WTC11 (cell line): Measurements from ENCODE around the gene EGF.
"Not testable (repeated sequence)": the region's sequence is repeated elsewhere in the genome, so short reads cannot be mapped to it uniquely, and the experiment has no call there.

Experiments
- ATF1 ChIP-seq: sonication (generic); formaldehyde crosslinking; IDR thresholded peaks from 2 replicates; pipeline ENCODE4 v1.8.1; 2023; ENCODE audit warnings: mild to moderate bottlenecking, moderate library complexity, missing genetic modification reagents
- JUN ChIP-seq: sonication (generic); formaldehyde crosslinking; IDR thresholded peaks from 2 replicates; pipeline ENCODE4 v1.8.0; 2023; ENCODE audit warnings: mild to moderate bottlenecking, missing genetic modification reagents
- SMAD4 ChIP-seq: sonication (generic); formaldehyde crosslinking; IDR thresholded peaks from 2 replicates; pipeline ENCODE4 v1.8.0; 2022; ENCODE audit warnings: mild to moderate bottlenecking, missing genetic modification reagents
- TP53 ChIP-seq: sonication (generic); formaldehyde crosslinking; IDR thresholded peaks from 2 replicates; pipeline ENCODE4 v1.8.1; 2023; ENCODE audit warnings: mild to moderate bottlenecking, missing genetic modification reagents
- ZNF121 ChIP-seq: sonication (generic); formaldehyde crosslinking; IDR thresholded peaks from 2 replicates; pipeline ENCODE4 v1.8.0; 2023; ENCODE audit warnings: missing genetic modification reagents
- ZNF263 ChIP-seq: sonication (generic); formaldehyde crosslinking; IDR thresholded peaks from 2 replicates; pipeline ENCODE4 v1.8.1; 2022; ENCODE audit warnings: low read depth, mild to moderate bottlenecking, moderate library complexity, missing genetic modification reagents
- TF ChIP-seq, protein P1 (sequence below): fragments of 200-600 bp; IDR thresholded peaks from 2 replicates; pipeline ENCODE4 v1.8.0; 2022; ENCODE audit warnings: antibody characterized with exemption
- TF ChIP-seq, protein P2 (sequence below): sonication (generic); formaldehyde crosslinking; IDR thresholded peaks from 2 replicates; pipeline ENCODE4 v1.8.1; 2023; ENCODE audit warnings: mild to moderate bottlenecking, missing genetic modification reagents, moderate library complexity
- TF ChIP-seq, protein P3 (sequence below): sonication (generic); formaldehyde crosslinking; conservative IDR thresholded peaks from 2 replicates; pipeline ENCODE4 v1.8.1; 2023; ENCODE audit warnings: mild to moderate bottlenecking, low read depth, missing genetic modification reagents, moderate library complexity

DNA sequence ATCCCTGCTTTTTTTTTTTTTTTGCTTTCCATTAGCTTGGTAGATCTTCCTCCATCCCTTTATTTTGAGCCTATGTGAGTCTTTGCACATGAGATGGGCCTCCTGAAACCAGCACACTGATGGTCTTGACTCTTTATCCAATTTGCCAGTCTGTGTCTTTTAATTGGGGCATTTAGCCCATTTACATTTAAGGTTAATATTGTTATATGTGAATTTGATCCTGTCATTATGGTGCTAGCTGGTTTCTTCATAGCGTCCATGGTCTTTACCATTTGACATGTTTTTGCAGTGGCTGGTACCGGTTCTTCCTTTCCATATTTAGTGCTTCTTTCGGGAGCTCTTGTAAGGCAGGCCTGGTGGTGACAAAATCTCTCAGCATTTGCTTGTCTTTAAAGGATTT lies 24.7 kb downstream of the EGF start:
- TF ChIP-seq ZNF121 (CRISPR knock-in tag); TP53 (CRISPR knock-in tag); SMAD4; ATF1 (CRISPR knock-in tag); JUN (CRISPR knock-in tag); ZNF263: not testable (repeated sequence)
- TF ChIP-seq, protein P1, sequence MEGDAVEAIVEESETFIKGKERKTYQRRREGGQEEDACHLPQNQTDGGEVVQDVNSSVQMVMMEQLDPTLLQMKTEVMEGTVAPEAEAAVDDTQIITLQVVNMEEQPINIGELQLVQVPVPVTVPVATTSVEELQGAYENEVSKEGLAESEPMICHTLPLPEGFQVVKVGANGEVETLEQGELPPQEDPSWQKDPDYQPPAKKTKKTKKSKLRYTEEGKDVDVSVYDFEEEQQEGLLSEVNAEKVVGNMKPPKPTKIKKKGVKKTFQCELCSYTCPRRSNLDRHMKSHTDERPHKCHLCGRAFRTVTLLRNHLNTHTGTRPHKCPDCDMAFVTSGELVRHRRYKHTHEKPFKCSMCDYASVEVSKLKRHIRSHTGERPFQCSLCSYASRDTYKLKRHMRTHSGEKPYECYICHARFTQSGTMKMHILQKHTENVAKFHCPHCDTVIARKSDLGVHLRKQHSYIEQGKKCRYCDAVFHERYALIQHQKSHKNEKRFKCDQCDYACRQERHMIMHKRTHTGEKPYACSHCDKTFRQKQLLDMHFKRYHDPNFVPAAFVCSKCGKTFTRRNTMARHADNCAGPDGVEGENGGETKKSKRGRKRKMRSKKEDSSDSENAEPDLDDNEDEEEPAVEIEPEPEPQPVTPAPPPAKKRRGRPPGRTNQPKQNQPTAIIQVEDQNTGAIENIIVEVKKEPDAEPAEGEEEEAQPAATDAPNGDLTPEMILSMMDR, result not testable (repeated sequence)
- TF ChIP-seq, protein P2, sequence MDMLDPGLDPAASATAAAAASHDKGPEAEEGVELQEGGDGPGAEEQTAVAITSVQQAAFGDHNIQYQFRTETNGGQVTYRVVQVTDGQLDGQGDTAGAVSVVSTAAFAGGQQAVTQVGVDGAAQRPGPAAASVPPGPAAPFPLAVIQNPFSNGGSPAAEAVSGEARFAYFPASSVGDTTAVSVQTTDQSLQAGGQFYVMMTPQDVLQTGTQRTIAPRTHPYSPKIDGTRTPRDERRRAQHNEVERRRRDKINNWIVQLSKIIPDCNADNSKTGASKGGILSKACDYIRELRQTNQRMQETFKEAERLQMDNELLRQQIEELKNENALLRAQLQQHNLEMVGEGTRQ, result not testable (repeated sequence)
- TF ChIP-seq, protein P3, sequence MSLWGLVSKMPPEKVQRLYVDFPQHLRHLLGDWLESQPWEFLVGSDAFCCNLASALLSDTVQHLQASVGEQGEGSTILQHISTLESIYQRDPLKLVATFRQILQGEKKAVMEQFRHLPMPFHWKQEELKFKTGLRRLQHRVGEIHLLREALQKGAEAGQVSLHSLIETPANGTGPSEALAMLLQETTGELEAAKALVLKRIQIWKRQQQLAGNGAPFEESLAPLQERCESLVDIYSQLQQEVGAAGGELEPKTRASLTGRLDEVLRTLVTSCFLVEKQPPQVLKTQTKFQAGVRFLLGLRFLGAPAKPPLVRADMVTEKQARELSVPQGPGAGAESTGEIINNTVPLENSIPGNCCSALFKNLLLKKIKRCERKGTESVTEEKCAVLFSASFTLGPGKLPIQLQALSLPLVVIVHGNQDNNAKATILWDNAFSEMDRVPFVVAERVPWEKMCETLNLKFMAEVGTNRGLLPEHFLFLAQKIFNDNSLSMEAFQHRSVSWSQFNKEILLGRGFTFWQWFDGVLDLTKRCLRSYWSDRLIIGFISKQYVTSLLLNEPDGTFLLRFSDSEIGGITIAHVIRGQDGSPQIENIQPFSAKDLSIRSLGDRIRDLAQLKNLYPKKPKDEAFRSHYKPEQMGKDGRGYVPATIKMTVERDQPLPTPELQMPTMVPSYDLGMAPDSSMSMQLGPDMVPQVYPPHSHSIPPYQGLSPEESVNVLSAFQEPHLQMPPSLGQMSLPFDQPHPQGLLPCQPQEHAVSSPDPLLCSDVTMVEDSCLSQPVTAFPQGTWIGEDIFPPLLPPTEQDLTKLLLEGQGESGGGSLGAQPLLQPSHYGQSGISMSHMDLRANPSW (CRISPR knock-in tag), result not testable (repeated sequence)
